Measurements from ENCODE around the gene DOCK3. TPM values are rescaled to one million over a fixed set of nuclear protein-coding genes. Genes with fewer than 3 reads are reported as not detected.
"Not testable (repeated sequence)": the region's sequence is repeated elsewhere in the genome, so short reads cannot be mapped to it uniquely, and the experiment has no call there.

Gene DOCK3
- total and polyA plus RNA-seq, 2 donors (not counting 3 experiments of a cell fraction or from before 2014, with no cell fraction given), result 0.08 to 0.13 TPM

GRCh38 chr3:51123531-51123930 is 448.8 kb downstream of the DOCK3 start:
- H4K20me1 ChIP-seq (replicated peaks; ENCODE audit: control insufficient read depth, extremely low read depth, insufficient read depth, low read length), result no peaks in the 10 kb centered on the region
- H3K27ac ChIP-seq (ENCODE audit: insufficient read depth, low read depth, low read length), result no peak overlapping the region
- no peak overlapping the region for H3K4me3 ChIP-seq (replicated peaks in 1 of 3; ENCODE audit: insufficient read depth in 1 of 3, low read depth in 1 of 3, low read length in 3 of 3)
- H3K79me2 ChIP-seq (ENCODE audit: control insufficient read depth, insufficient read depth, low read length), result no peaks in the 10 kb centered on the region
- no peaks in the 10 kb centered on the region for H3K9me3 ChIP-seq (replicated peaks; ENCODE audit: control insufficient read depth, insufficient read depth, low read length)
- FAIRE-seq, result no peak
- no peaks in the 10 kb centered on the region for H3K9me1 ChIP-seq (replicated peaks; ENCODE audit: control insufficient read depth, extremely low read depth, insufficient read depth, low read length)
- no peaks in the 10 kb centered on the region for H3K4me1 ChIP-seq (ENCODE audit: control insufficient read depth, extremely low read depth, insufficient read depth, low read length)
- H3K36me3 ChIP-seq (ENCODE audit: control insufficient read depth in 2 of 2, extremely low read depth in 1 of 2, insufficient read depth in 2 of 2, low read length in 2 of 2), result no peaks in the 10 kb centered on the region
- H3K4me2 ChIP-seq (ENCODE audit: insufficient read depth, low read length), result no peak overlapping the region
- ChIA-PET CTCF (no interaction called here), POLR2A (no interaction called here)
- TF ChIP-seq GATA2 (IDR thresholded peaks at IDR 0.05; ENCODE audit: insufficient read depth, insufficient read length, low read depth, low read length) (no peak), EZH2 (IDR thresholded peaks at IDR 0.05; ENCODE audit: borderline replicate concordance, low read depth, low read length, severe bottlenecking) (no peak), JUN (IDR thresholded peaks at IDR 0.05; ENCODE audit: borderline replicate concordance, insufficient read depth, insufficient read length, low read depth) (no peak)
- DNase-seq (ENCODE audit: low read depth, low spot score), result no peak
- H2AFZ ChIP-seq (ENCODE audit: low read depth, low read length), result no peak overlapping the region
- intact Hi-C loops (cut with micrococcal nuclease) (no loop called here), dilution Hi-C loops (cut with MboI; ENCODE audit: extremely low pct_ligation_motif_present, low sequenced_read_pairs) (no loop called here)
- no TSS peak for BruUV-seq (replicated peaks)
- H3K9ac ChIP-seq (replicated peaks; ENCODE audit: extremely low read depth, insufficient read depth, low read length), result no peak overlapping the region
- no peaks in the 10 kb centered on the region for H3K27me3 ChIP-seq (ENCODE audit: control insufficient read depth in 2 of 2, insufficient read depth in 2 of 2, low read length in 2 of 2)

- intact Hi-C loops (cut with micrococcal nuclease); CTCF ChIA-PET; dilution Hi-C loops (cut with MboI; ENCODE audit: extremely low pct_ligation_motif_present, low sequenced_read_pairs); H3K27me3 ChIP-seq (ENCODE audit: control insufficient read depth in 2 of 2, insufficient read depth in 2 of 2, low read length in 2 of 2); H4K20me1 ChIP-seq (replicated peaks; ENCODE audit: control insufficient read depth, extremely low read depth, insufficient read depth, low read length); H3K9me1 ChIP-seq (replicated peaks; ENCODE audit: control insufficient read depth, extremely low read depth, insufficient read depth, low read length); H2AFZ ChIP-seq (ENCODE audit: low read depth, low read length); H3K27ac ChIP-seq (ENCODE audit: insufficient read depth, low read depth, low read length); POLR2A ChIA-PET; FAIRE-seq; H3K79me2 ChIP-seq (ENCODE audit: control insufficient read depth, insufficient read depth, low read length); DNase-seq (ENCODE audit: low read depth, low spot score); H3K4me3 ChIP-seq (replicated peaks in 1 of 3; ENCODE audit: insufficient read depth in 1 of 3, low read depth in 1 of 3, low read length in 3 of 3); BruUV-seq (replicated peaks); H3K36me3 ChIP-seq (ENCODE audit: control insufficient read depth in 2 of 2, extremely low read depth in 1 of 2, insufficient read depth in 2 of 2, low read length in 2 of 2); H3K9ac ChIP-seq (replicated peaks; ENCODE audit: extremely low read depth, insufficient read depth, low read length); H3K4me2 ChIP-seq (ENCODE audit: insufficient read depth, low read length); H3K9me3 ChIP-seq (replicated peaks; ENCODE audit: control insufficient read depth, insufficient read depth, low read length); H3K4me1 ChIP-seq (ENCODE audit: control insufficient read depth, extremely low read depth, insufficient read depth, low read length): not testable (repeated sequence)
Measured at GRCh38 chr3:51131607-51132006, 456.9 kb downstream of the DOCK3 start.

Measured in endothelial cell of umbilical vein (primary cell).